ENCODE results near the gene ENPP3.

The ENPP3 gene

GRCh38 chr6:131717836-131718542 is 80.9 kb downstream of the ENPP3 start:
- Histone ChIP-seq H3K36me3 (no peaks in the 10 kb centered on the region), H3K27me3 (no peaks in the 10 kb centered on the region), H3K9me3 (no peaks in the 10 kb centered on the region), H3K4me3 (ENCODE audit: low read depth, low read length) (no peak overlapping the region), H3K4me1 (no peaks in the 10 kb centered on the region)
- TF ChIP-seq CTCF (IDR thresholded peaks at IDR 0.05; ENCODE audit: low read depth, low read length): no peak
- no peak for DNase-seq

- no peaks in the 10 kb centered on the region for H3K27me3 ChIP-seq
- no peaks in the 10 kb centered on the region for H3K4me1 ChIP-seq
- no peaks in the 10 kb centered on the region for H3K36me3 ChIP-seq
- DNase-seq: no peak
- TF ChIP-seq CTCF (IDR thresholded peaks at IDR 0.05; ENCODE audit: low read depth, low read length): no peak
- no peak overlapping the region for H3K4me3 ChIP-seq (ENCODE audit: low read depth, low read length)
- H3K9me3 ChIP-seq: no peaks in the 10 kb centered on the region
Observed at GRCh38 chr6:131721161-131721560, 84.1 kb downstream of the ENPP3 start.

GRCh38 chr6:131724114-131724513 is 87.0 kb downstream of the ENPP3 start:
- Histone ChIP-seq H3K9me3 (no peaks in the 10 kb centered on the region), H3K4me3 (ENCODE audit: low read depth, low read length) (no peak overlapping the region), H3K4me1 (no peaks in the 10 kb centered on the region), H3K36me3 (no peaks in the 10 kb centered on the region), H3K27me3 (no peaks in the 10 kb centered on the region)
- TF ChIP-seq CTCF (IDR thresholded peaks at IDR 0.05; ENCODE audit: low read depth, low read length): no peak
- no peak for DNase-seq

GRCh38 chr6:131727467-131727866 is 90.4 kb downstream of the ENPP3 start:
- H3K4me1 ChIP-seq: no peaks in the 10 kb centered on the region
- no peaks in the 10 kb centered on the region for H3K9me3 ChIP-seq
- H3K36me3 ChIP-seq: no peaks in the 10 kb centered on the region
- DNase-seq: no peak
- H3K4me3 ChIP-seq (ENCODE audit: low read depth, low read length): no peak overlapping the region
- H3K27me3 ChIP-seq: no peaks in the 10 kb centered on the region
- TF ChIP-seq CTCF (IDR thresholded peaks at IDR 0.05; ENCODE audit: low read depth, low read length): no peak

GRCh38 chr6:131727868-131728267 is 90.8 kb downstream of the ENPP3 start:
- Histone ChIP-seq H3K36me3 (no peaks in the 10 kb centered on the region), H3K4me1 (no peaks in the 10 kb centered on the region), H3K27me3 (no peaks in the 10 kb centered on the region), H3K4me3 (ENCODE audit: low read depth, low read length) (no peak overlapping the region), H3K9me3 (no peaks in the 10 kb centered on the region)
- no peak for TF ChIP-seq CTCF (IDR thresholded peaks at IDR 0.05; ENCODE audit: low read depth, low read length)
- DNase-seq: no peak

- no peak for DNase-seq
- Histone ChIP-seq H3K9me3 (no peaks in the 10 kb centered on the region), H3K4me1 (no peaks in the 10 kb centered on the region), H3K27me3 (no peaks in the 10 kb centered on the region), H3K4me3 (ENCODE audit: low read depth, low read length) (no peak overlapping the region), H3K36me3 (no peaks in the 10 kb centered on the region)
- TF ChIP-seq CTCF (IDR thresholded peaks at IDR 0.05; ENCODE audit: low read depth, low read length): no peak
Observed at GRCh38 chr6:131728296-131728939, 91.3 kb downstream of the ENPP3 start.
